Loucy (cell line): ENCODE measurements around the gene PDE4D.

Experiments
- EZH2phosphoT487 ChIP-seq: fragments of 200-600 bp; IDR thresholded peaks from 2 replicates; pipeline ENCODE4 v1.6.1; 2018; ENCODE audit warnings: antibody characterized with exemption, mild to moderate bottlenecking, moderate library complexity, borderline replicate concordance
- TF ChIP-seq, protein P1 (sequence below): fragments of 200-600 bp; sonication (generic); conservative IDR thresholded peaks from 2 replicates; pipeline ENCODE4 v1.5.1; 2014; ENCODE audit warnings: mild to moderate bottlenecking, antibody characterized with exemption, low read length

DNA sequence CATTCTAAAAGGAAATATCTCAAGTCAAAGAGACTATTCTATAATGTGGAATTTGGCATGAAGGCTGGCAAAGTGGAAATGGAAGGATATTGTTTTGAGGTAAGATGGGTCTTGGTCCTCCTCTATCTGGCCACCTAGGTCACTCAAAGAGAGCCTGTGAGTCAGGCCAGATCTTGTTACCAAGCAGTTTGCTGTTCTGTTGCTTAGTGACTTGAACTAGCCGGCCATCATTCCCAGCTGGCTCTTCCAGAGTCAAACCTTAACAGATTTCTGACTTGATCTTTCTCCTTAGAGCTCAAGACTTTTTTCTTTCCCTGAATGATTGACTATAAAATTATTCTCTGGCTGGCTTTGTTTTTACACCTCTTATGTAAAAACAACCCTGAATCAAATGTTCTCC, 136.1 kb downstream of the PDE4D start:
- TF ChIP-seq, protein P1, sequence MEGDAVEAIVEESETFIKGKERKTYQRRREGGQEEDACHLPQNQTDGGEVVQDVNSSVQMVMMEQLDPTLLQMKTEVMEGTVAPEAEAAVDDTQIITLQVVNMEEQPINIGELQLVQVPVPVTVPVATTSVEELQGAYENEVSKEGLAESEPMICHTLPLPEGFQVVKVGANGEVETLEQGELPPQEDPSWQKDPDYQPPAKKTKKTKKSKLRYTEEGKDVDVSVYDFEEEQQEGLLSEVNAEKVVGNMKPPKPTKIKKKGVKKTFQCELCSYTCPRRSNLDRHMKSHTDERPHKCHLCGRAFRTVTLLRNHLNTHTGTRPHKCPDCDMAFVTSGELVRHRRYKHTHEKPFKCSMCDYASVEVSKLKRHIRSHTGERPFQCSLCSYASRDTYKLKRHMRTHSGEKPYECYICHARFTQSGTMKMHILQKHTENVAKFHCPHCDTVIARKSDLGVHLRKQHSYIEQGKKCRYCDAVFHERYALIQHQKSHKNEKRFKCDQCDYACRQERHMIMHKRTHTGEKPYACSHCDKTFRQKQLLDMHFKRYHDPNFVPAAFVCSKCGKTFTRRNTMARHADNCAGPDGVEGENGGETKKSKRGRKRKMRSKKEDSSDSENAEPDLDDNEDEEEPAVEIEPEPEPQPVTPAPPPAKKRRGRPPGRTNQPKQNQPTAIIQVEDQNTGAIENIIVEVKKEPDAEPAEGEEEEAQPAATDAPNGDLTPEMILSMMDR = no peak
- no peak for TF ChIP-seq EZH2phosphoT487
